HG02938 (cell line): ENCODE results near the gene MAP2K7.
"Not testable (repeated sequence)": the region's sequence is repeated elsewhere in the genome, so short reads cannot be mapped to it uniquely, and the experiment has no call there.

Experiments
- ATAC-seq: cut with Tn5 transposase; IDR thresholded peaks from one replicate; pipeline ENCODE4 v1.9.1; 2021; ENCODE audit warnings: mild to moderate bottlenecking, moderate library complexity; ENCODE audit not compliant: unreplicated experiment

Gene MAP2K7

DNA sequence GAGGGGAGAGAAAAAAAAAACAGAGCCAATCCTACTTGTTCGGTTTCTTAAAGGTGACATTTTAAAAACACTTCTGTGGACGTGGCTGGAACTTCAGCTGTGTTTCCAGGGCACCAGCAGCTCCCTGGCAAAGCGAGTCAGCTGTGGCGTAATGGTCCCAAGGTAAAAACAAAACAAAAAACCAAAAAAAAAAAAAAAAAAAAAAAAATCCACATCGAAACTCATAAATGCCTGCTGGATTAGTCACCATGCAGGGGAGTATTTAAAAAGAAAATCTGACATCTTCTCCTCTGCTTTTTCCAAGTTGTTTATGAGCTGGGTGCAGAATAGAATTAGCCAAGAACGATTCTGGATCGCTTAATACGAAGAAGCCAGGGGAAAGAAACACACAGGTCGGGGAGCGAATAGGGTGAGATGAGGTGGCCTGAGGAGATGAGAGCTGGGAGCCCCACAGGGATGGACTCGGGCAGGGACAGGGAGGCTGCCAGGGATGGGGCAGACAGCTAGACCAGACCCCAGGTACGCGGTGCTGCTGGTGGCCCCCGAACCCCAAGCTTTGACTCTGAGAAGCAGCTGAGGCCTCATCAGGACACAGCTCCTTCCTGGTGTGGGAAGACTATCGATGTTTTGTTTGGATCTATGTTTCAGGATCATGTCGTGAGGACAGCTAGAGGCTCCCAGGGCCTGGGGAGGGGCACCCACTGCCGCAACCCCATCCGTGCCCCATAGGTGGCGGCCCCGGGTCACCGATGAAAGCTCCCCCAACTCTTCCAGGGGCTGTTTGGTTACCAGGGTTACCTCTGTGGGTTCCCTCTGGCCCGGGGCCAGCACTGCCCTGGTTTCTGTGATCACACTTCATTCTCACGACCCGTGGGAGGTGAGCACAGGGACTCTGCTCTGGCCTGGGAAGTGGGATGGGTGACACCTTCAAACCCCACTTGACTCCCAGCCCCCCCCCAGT, 25.3 kb downstream of the MAP2K7 start:
- no peak for ATAC-seq

DNA sequence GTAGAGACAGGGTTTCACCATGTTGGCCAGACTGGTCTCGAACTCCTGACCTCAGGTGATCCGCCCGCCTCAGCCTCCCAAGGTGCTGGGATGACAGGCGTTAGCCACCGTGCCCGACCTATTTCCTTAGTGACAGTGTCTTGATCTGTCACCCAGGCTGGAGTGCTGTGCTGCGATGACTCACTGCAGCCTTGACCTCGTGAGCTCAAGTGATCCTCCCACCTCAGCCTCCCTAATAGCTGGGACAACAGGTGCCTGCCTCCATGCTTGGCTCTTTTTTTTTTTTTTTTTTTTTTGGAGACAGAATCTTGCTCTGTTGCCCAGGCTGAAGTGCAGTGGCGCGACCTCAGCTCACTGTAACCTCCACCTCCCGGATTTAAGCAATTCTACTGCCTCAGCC, 26.4 kb downstream of the MAP2K7 start:
- not testable (repeated sequence) for ATAC-seq

DNA sequence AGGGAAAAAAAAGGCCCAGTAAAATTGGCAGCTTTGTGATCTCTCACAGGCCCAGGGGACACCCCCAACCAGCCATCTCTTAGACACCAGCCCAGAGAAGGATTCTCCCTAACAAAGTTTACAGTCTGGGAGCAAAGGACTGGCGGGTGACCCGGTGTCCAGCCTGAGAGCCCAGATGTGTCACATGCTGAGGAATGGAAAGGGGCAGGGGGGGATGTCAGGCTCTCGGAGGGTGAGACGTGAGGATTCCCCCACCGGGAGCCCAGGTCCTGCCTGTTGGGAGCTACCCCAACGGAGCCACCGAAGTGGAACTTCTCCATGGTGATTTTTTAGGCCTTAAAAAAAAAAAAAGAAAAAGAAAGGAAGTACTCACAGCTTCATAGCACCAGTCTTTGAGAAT, 27.1 kb downstream of the MAP2K7 start:
- no peak for ATAC-seq

DNA sequence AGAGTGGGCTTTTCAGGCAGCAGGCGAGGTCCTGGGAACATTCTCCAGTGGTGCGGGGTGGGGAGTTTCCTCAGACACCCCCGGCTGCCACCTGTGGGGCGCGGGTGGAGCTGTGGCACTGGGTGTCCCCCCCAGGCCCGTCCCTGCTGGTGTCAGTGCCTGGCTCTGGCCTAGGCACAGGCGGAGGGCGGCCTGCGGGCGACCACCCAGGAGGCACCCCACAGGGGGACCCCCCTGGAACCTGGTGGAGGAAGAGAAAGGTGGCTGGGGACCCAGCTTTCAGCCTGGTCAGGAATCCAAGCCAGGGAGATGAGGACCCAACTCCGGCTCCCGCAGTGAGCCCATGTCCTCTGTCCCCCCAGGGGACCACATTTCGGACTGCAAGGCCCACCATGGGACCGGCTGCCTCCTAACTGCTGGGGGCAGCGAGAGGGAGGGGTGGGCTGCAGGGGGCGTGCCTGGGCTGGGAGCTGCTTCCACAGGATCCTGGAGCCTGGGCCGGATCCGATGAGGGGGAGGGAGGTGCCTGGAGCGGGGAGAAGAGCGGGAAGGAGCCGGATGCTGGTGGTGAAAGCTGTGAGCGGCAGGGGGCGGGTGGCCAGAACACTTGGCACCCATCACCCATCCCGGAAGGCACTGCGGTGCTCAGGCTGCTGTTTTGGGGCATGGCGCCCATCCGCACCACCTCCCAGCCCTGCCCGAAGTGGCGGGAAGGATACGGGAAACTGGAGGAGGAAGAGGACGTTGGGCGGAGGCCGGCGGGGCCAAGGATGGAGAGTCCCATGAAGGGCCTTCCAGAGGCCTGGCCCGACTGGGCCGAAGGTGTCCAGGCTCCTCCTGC, 27.8 kb downstream of the MAP2K7 start:
- ATAC-seq: no peak

DNA sequence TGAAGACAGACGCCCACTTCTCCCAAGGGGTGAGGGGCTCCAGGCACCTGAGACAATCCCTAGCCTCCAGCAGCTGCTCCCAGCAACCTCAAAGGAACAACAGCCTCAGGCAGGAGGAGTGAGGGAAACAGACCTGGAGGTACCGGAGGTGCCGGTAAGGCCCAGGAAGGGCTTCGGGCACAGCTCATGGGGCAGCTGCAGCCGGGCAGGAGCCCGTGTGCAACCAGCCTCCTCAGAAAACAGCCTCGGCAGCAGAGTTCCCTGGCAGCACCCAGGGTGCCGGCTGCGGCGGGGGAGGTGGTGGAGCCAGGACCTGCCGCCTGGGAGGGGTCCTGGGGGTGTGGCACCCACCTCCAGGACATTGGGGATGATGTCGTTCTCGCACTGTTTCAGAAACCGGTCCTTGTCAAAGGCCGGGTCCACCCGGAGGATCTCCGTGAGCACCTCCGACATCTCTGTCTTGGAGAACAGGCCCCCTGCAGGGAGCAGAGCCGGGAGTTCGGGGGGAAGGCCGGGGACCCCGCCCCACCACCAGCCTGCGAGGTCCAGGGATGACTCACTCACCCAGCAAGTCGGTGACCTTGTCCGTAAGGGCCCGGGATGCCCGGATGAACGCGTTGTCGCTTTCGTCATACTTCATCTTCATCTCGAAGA, 28.7 kb downstream of the MAP2K7 start:
- no peak for ATAC-seq

DNA sequence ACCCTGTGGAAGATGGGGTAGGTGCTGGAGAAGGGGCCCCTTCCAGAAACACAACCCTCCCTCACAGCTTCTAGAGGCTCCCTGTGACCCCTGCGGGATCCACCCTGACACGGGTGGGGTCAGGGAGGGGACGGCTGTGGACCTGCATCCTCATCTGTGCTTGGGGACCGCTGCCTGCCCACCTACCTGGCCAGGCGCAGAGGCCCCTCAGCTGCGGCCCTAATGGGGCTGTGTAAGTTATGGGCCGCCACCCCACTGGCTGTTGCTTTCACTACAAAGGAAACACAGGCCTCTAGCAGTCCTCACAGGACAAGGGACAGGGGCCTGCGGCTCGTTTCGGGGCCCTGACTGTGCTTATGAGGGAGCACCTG, 29.2 kb downstream of the MAP2K7 start:
- no peak for ATAC-seq

DNA sequence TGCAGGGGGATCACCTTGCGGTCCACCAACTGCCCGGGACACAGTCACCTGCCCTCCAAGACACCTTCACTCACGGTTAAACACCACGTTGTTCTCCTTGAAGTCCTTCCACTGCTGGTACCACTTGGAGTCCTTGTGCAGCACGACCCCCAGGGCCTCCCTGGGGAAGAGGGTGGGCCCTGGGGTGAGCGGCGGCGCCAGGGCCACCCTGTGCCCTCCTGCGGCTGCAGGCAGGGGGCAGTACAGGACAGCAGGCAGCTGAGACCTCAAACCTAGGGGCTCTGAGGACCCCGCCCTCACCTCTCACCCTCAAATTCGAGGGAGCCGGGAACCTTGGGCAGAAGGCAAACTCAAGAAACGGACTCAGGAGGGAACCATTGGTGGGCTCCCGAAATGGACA, 29.7 kb downstream of the MAP2K7 start:
- no peak for ATAC-seq

DNA sequence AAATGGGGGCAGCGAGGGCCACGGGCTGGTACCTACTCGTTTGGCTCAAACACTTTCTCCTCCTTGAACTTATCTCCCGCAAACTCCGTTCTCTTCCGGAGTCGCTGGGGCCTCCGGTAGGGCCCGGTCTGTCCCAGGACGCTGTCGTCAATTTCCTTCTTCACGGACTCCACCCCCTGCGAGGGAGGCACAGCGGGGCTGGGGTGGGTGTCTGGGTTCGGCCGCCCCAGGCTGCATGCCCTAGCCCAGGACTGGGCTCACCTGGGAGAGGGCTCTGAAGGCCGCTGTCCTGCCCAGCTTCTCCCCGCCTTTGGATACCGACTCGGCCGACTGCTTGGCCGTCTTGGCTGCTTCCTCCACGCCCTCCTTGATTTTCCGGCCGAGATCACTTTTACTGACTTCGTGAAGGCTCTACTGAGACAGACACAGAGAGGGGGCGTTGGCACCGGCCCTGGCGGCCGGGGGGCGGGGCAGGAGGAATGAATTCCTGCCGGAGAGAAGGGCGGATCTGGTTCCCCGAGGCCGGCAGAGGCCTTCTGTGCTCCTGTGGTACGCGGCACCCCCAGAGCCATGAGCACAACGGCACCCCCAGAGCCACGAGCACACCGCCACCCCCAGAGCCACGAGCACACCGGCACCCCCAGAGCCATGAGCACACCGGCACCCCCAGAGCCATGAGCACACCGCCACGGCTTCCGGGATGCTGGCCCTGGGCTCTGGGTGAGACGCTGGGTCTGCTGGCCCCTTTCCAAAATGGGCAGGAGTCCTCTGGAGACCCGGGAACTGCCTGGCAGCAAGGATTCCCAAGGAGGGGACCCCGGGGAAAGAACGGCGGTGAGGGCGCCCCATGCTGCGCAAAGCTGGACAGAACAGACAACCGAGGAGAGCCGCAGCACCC, 30.4 kb downstream of the MAP2K7 start:
- no peak for ATAC-seq

DNA sequence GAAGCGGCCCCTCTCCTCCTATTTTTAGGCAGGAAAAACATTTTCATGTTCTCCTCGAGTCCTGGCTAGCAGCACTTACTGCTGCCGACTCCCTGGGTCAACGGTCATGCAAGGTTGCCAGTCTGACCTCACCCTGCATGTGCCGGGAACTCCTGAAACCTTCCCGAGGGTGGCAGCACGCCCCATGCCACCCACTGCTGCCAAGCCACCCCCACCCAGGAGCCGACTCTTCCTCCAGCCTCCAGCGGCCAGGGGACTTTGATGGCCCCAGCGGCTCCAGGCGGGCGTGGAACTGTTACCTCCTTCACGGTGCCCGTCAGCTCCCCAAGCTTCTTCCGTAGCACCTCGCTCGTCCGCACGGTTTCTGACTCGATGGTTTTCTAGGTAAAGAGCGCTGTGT, 31.1 kb downstream of the MAP2K7 start:
- ATAC-seq: no peak

DNA sequence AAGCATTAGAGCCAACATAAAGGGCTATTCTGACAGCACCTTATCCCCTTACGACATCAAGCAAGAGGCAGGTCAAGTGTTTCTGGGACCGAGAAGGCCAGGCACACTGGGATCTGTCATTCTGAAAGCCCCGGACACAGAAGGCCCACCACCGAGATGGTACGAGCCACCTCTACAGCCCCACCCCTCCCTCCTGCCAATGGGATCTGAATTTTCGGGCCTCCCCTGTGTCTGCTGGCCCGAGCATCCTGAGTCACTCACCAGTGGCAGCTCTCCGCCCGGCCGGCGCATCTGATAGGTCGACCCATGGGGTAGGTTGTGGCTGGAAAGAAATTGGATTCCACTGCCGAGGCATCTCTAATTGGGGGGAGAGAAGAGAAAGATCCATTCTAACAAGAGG, 37.2 kb downstream of the MAP2K7 start:
- no peak for ATAC-seq

DNA sequence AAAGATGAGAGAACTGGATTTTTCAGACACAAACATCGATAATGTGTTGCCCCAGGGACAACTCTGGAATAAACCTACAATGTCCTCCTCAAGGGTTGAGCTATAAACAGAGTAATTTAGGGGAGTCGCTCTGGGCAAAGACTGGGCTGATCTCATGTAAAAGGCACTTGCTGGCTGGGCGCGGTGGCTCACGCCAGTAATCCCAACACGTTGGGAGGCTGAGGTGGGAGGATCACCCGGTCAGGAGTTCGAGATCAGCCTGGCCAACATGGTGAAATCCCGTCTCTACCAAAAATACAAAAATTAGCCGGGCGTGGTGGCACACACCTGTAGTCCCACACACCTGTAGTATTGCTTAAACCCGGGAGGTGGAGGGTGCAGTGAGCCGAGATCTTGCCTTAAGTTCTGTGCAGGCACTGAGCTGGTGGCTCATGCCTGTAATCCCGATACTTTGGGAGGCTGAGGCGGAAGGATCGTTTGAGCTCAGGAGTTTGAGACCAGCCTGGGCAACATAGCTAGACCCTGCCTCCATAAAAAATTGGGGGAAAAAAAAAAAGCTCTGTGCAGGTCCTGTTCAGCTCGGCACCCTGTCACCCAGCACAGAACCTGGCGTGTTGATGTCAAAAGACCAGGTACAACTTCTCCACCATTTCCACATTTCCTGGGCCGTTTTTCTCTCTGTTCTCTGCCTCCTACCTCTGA, 38.4 kb downstream of the MAP2K7 start:
- ATAC-seq: no peak

DNA sequence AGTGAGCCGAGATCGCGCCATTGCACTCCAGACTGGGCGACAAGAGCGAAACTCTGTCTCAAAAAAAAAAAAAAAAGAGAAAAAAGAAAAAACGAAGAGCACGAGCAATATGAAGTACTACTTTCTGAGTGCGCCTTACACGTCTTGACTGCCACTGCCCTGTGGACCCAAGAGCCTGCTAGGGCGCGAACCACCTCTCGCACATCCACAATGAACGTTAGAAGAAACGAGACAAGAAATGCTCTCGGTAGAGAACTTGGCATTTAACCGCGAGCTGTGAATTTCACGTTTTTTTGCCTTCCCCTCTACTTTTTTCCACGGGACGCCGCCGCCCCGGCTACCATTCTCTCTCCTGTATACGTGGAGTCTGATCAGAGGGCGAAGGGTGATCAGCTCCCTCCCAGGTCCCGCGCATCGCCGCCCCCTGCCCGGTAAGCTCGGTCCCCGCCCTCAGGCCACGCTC, 39.3 kb downstream of the MAP2K7 start:
- no peak for ATAC-seq

DNA sequence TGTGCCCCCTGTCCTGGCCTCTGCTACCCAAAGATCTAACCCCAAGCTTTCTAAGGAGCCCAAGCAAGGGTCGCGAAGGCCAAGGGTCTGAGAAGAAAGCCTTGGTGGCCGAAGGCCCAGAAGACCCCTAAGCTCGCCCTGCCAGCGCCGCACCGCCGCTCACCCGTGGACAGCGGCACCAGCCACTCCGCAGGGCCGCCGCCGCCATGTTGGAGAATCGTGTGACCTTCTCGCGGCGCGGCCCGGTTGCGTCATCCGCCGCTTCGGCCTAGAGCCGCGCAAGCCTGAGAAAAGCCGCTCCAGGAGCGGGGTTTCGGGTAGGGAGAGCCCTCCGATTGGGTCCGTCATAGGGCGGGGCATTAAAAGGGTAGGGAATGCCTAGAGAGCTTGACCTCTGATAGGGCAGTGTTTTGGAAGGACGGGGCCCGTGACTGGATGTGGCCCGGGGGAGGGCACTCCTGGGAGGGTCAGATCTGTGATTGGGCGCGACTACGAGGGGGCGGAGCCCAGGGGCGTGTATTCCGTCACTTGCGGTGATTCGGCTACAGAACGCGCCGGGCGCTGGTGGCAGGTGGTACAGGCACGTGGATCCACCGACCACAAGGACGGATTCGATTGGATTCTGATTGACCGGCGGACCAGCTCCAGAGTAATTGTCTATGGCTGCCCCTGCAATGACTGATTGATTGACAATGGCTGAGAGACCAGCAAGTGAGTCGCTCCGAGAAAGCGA, 39.9 kb downstream of the MAP2K7 start, which contains the start of gene TIMM44:
TSS of gene TIMM44 (minus strand) at position 223 of the 733 bp plus-strand sequence. CDS start at position 208, 15 bp downstream.
- ATAC-seq: peak; percentile 95

DNA sequence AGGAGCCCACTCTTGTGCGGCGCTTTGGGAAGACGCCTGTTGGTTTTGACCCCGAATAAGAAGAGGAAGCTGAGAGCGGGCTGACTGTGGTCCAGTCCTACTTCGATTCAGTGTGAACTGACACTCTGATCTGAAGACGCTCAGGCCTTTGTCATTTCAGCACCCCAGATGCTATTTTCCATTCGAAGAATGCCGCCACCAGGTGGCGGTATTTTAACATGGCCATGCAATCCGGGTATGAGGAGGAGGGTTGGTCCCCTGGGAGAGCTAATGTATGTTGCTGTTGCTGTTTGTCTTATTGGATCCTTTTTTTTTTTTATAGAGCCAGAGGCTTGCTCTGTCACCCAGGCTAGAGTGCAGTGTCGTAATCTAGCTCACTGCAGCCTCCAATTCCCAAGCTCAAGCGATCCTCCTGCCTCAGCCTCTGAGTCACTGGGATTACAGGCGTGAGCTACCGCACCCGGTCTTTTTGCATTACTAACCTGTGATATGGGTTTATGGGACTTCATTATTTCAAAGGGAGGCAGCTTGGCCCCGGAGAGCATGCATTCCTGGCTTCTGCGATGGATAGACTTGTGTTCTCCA, 40.6 kb downstream of the MAP2K7 start:
- ATAC-seq: peak; percentile 26

DNA sequence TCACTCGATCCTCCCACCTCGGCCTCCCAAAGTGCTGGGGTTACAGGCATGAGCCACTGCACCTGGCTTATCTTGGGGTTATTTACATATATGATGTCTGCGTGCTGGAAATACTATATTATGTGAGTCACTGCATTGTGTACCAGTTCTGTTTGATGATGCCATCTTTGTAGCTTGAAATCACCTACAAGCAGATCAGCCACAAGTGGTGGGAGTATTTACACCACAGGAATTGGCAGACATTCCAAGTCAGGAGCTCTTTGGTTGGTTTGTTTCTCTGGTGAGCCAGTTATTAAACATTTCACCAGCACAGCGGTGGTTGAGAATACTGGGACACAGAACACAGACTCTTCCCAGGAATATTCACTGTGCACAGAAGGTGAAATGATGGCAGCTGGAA, 44.3 kb downstream of the MAP2K7 start:
- ATAC-seq: no peak

DNA sequence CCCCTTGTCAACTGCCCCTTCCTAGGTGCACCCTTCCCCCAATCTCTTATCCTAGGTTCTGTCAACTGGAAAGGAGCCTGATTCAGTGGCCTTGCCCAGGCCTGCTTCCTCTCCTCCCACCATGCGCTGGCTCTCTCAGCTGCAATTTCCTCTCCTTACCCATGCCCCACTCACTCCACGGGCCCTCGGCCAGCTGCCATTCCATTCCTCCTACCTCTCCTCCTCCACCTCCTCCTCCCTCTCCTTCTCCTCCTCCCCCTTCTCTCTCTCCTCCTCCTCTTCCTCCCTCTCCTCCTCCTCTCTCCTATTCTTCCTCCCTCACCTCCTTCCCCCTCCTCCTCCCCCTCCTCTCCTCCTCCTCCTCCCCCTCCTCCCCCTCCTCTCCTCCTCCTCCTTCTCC, 49.4 kb downstream of the MAP2K7 start:
- ATAC-seq: no peak

DNA sequence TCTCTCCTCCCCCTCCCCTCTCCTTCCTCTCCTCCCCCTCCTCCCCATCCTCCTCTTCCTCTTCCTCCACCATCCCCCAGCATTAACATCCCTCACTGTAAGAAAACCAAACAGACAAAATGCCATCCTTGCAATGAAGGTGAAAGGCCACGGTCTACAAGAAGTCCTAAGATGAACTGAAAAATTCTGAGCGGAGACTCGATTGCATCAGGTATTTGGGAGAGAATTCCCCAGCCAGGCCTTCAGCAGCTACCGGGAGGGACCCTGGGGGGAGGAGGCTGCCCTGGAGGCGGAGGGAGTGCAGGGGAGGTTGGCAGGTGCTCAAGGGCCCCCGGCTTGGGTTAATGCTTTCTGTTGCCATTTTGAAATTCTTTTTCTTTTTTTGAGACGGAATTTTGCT, 49.9 kb downstream of the MAP2K7 start:
- ATAC-seq: no peak

DNA sequence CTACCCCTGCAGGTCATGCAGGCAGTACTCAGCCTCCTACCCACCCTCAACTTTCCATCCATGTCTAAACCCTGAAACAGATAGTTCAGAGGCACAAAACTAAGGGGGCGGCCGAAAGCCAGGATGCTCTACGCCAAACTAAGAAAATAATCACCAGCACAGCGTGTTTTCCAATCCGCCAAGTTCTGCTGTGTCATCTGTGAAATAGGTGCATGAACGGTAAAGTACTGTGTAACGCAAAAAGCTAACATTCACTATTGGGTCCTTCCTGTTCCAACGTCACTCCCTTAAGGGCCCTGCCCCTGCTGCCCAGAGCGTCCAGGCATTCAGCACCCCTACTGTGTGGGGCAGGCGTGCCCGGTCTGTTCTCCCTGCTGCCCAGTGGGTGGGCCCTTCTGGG, 52.0 kb downstream of the MAP2K7 start:
- ATAC-seq: no peak

DNA sequence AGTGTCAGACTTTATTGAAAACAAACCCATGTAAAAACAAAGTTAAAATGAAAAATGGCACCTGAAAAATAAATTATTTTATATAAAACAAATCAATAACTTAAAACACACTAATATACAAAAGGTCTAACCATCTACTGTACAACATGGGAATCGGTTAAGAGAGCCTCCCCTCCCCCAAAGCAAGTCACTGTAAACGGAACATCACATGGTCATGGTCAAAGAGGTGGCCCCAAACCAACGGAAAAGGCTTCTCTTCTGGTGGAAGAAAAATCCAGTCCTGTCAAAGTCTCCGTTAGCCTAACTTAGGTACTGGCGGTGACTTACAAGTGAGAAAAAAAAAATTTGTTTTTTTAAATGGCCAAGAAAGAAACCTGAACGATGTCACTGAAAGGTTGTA, 55.5 kb downstream of the MAP2K7 start:
- ATAC-seq: no peak
